ENCODE data around the gene C4orf50. TPM values are rescaled to one million over a fixed set of nuclear protein-coding genes. Genes with fewer than 3 reads are reported as not detected.

The C4orf50 gene
- total and polyA plus RNA-seq, 2 donors (not counting 1 experiment from before 2014, with no cell fraction given): 0.02 TPM; not detected in 1

GRCh38 chr4:5952975-5953951 is 65.0 kb downstream of the C4orf50 start:
- H3K79me2 ChIP-seq (ENCODE audit: control insufficient read depth, insufficient read depth, low read length): no peaks in the 10 kb centered on the region
- no peaks in the 10 kb centered on the region for H3K36me3 ChIP-seq (replicated peaks in 1 of 2; ENCODE audit: control extremely low read depth in 1 of 2, control insufficient read depth in 1 of 2, extremely low read depth in 1 of 2, insufficient read depth in 2 of 2, low read length in 1 of 2)
- H3K4me3 Mint-ChIP-seq: no peak overlapping the region
- no peak overlapping the region for H3K27ac ChIP-seq (ENCODE audit: low read length in 2 of 2)
- no peaks in the 10 kb centered on the region for H3K9me3 Mint-ChIP-seq (ENCODE audit: insufficient read depth)
- DNase-seq (no peak), ATAC-seq (ENCODE audit: low read depth) (no peak)
- H3K4me3 ChIP-seq (ENCODE audit: control extremely low read depth in 1 of 5, extremely low read depth in 1 of 5, insufficient read depth in 1 of 5, low read depth in 2 of 5, low read length in 4 of 5): no peak overlapping the region
- peaks cover 0 to 23% (median 0%) of the 10 kb centered on the region in 3 donors for H3K9me3 ChIP-seq (ENCODE audit: control extremely low read depth in 1 of 3, control insufficient read depth in 2 of 3, insufficient read depth in 1 of 3, low read length in 2 of 3)
- peaks cover 0 to 2% (median 0%) of the 10 kb centered on the region in 4 experiments for H3K27me3 ChIP-seq (replicated peaks in 1 of 4; ENCODE audit: control extremely low read depth in 1 of 4, control insufficient read depth in 3 of 4, insufficient read depth in 4 of 4, low read length in 3 of 4)
- H2AFZ ChIP-seq (ENCODE audit: insufficient read depth, low read depth, low read length, poor library complexity, severe bottlenecking): no peak overlapping the region
- no peak for TF ChIP-seq EZH2 (IDR thresholded peaks at IDR 0.05; ENCODE audit: borderline replicate concordance, insufficient read depth, low read depth, low read length, poor library complexity, severe bottlenecking)
- TF ChIP-seq CTCF (IDR thresholded peaks at IDR 0.05): no peak
- H4K20me1 ChIP-seq (ENCODE audit: control insufficient read depth, insufficient read depth, low read length, poor library complexity, severe bottlenecking): no peaks in the 10 kb centered on the region
- H3K4me2 ChIP-seq (replicated peaks; ENCODE audit: low read depth, low read length, poor library complexity, severe bottlenecking): no peak overlapping the region
- intact Hi-C loops (cut with micrococcal nuclease): no loop called here
- WGBS (ENCODE audit: insufficient coverage): 75% methylated on average over 8 of the region's 13 CpGs
- ChIA-PET CTCF (no interaction called here), POLR2A (no interaction called here)
- H3K4me1 Mint-ChIP-seq: peaks cover 4% of the 10 kb centered on the region
- H3K27me3 Mint-ChIP-seq: peaks cover 7% of the 10 kb centered on the region
- peaks cover 0 to 3% of the 10 kb centered on the region in 2 donors for H3K4me1 ChIP-seq (ENCODE audit: control insufficient read depth in 2 of 2, insufficient read depth in 2 of 2, low read length in 2 of 2)
- no peak overlapping the region for H3K27ac Mint-ChIP-seq
- no peak overlapping the region for H3K9ac ChIP-seq (ENCODE audit: low read length)
